Ovary (tissue), 9 donors: ENCODE results near the gene KISS1. TPM values are rescaled to one million over a fixed set of nuclear protein-coding genes. Genes with fewer than 3 reads are reported as not detected.

Experiments
- DNase-seq, 5 donors: peaks; one replicate each; pipeline ENCODE4 v3.0.0-alpha.2; 2019 to 2020
- H3K27ac ChIP-seq, 2 donors: fragments of 200-600 bp; one replicate each; pipeline versions ENCODE4 v1.5.1 to v1.8.0; 2019 to 2022
- H3K27me3 ChIP-seq: fragments of 200-600 bp; one replicate; pipeline ENCODE4 v1.8.0; 2022
- H3K36me3 ChIP-seq: fragments of 200-600 bp; sonication (generic); one replicate; pipeline ENCODE4 v1.5.1; 2019
- H3K4me1 ChIP-seq: one replicate; pipeline ENCODE4 v1.8.1; 2013; ENCODE audit warnings: mild to moderate bottlenecking, moderate library complexity; ENCODE audit not compliant: insufficient read depth
- H3K4me3 ChIP-seq: fragments of 200-600 bp; sonication (generic); one replicate; pipeline ENCODE4 v1.5.1; 2017
- H3K9me3 ChIP-seq, 2 donors: fragments of 200-600 bp in 1 of 2; sonication (generic) in 1 of 2; one replicate each; pipeline versions ENCODE4 v1.5.1 to v1.8.1; 2013 to 2019; ENCODE audit warnings: mild to moderate bottlenecking in 1 of 2, moderate library complexity in 1 of 2
- CTCF ChIP-seq, 3 donors: fragments of 450-650 bp in 2 of 3; fragments of 200-600 bp in 1 of 3; IDR thresholded peaks; one replicate each; pipeline versions ENCODE4 v1.5.1 to v1.8.0; 2016 to 2022; ENCODE audit warnings: antibody characterized with exemption in 3 of 3, mild to moderate bottlenecking in 1 of 3
- EP300 ChIP-seq: sonication (generic); formaldehyde crosslinking; IDR thresholded peaks from one replicate; pipeline ENCODE4 v1.6.1; 2017; ENCODE audit warnings: antibody characterized with exemption
- POLR2A ChIP-seq: fragments of 450-650 bp; IDR thresholded peaks from one replicate; pipeline ENCODE4 v1.6.1; 2017; ENCODE audit warnings: antibody characterized with exemption, mild to moderate bottlenecking, moderate library complexity
- WGBS, 3 donors: extraction: QIAGEN DNeasy Blood & Tissue Kit in 1 of 3; methylation state at CpG; one replicate each; pipeline versions ENCODE4 v1.1.5 to v1.1.7; 2013 to 2017; 5-methylcytosine and 5-hydroxymethylcytosine counted together
- intact Hi-C, 4 donors: fragments of 100-400 bp; cut with DNase I; formaldehyde crosslinking; loops; one replicate each; pipeline versions ENCODE4 v1.11.0 to v1.15.1; 2022 to 2023
- polyA plus RNA-seq, 2 donors: library from polyadenylated mRNA; stranded (reverse); fragments of 200-250 nt in 1 of 2; fragments of 350-450 nt in 1 of 2; fragmentation: Illumina TruSeq in 1 of 2; extraction: RNeasy Lipid Tissue Mini Kit (QIAGEN cat#74804) in 1 of 2; gene quantifications; one replicate each; pipeline ENCODE4 v1.2.3, GENCODE V29; 2013 to 2014
- total RNA-seq, 7 donors: library from RNA; depleted of rRNA in 2 of 7; stranded (reverse); fragments of >200 nt in 2 of 7; fragmentation: NEBNext Ultra II Directional in 3 of 7; extraction: Animal tissue kit (Norgen Biotek cat#: 25700) in 3 of 7; gene quantifications; one replicate each; pipeline versions ENCODE4 v1.1.0 to v1.2.4, GENCODE V29; 2016 to 2023
- donor health status: DM: no; HTN: no; CAD: no; lungs with moderate emphysema.
- donor health status: DM: no; HTN: no; CAD: no.
- donor health status: Bipolar disorder and iron deficiency.
- donor health status: DM: yes; HTN: yes; CAD: no.
- donor health status: DM: no; HTN: no; CAD: no.
- donor health status: DM: yes; HTN: yes; CAD: no.

Gene KISS1
- total and polyA plus RNA-seq, 9 donors: 0.35 TPM; not detected in 8

- H3K4me1 ChIP-seq: no peaks in the 10 kb centered on the region
- H3K27me3 ChIP-seq: no peaks in the 10 kb centered on the region
- no peak for DNase-seq
- intact Hi-C loops: no loop called here
- H3K9me3 ChIP-seq: no peaks in the 10 kb centered on the region
- no peak overlapping the region for H3K27ac ChIP-seq
- no peaks in the 10 kb centered on the region for H3K36me3 ChIP-seq
- no peak overlapping the region for H3K4me3 ChIP-seq
- WGBS, 3 donors: 66 to 77% (median 67%) methylated on average over 3 of the region's 3 CpGs
- TF ChIP-seq POLR2A (no peak), CTCF (IDR thresholded peaks at IDR 0.05) (no peak), EP300 (no peak)
Measured at GRCh38 chr1:204174958-204175357, 21.3 kb downstream of the KISS1 start.

DNA sequence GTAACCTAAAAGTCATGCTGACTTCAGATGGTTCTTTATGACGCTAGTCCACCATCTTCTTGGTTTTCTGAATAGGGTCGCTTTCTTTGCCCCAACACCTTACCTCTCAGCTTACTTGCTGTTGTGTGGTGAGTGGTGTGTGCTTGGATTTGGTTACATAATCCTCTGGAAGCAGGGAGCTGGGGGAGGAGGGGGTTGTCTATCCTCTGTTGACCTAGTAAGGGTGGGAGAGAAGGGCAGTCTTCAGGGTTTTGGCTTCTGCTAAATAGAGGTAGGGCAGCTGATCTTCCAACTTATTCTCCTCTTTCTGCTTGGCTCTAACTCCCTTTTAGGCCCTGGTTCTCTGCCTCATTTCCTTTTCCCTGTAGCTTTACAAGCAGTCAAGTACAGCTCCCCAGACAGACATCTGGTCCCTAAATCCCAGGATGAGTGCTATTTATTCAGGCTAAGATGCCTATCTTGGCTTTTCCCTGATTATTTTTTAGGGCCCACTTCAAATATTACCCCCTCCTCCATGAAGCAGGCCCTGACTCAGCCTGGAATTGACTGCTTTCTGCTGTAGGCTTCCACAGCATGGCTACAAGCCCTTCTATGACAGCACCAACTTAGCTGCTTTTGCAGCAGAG lies 23.8 kb downstream of the KISS1 start:
- no peaks in the 10 kb centered on the region for H3K36me3 ChIP-seq
- TF ChIP-seq POLR2A: no peak
- no peak for TF ChIP-seq CTCF (IDR thresholded peaks at IDR 0.05)
- no peak overlapping the region for H3K27ac ChIP-seq
- no peak for DNase-seq
- H3K4me3 ChIP-seq: no peak overlapping the region
- H3K27me3 ChIP-seq: no peaks in the 10 kb centered on the region
- H3K9me3 ChIP-seq: no peaks in the 10 kb centered on the region
- no peaks in the 10 kb centered on the region for H3K4me1 ChIP-seq
- 88 to 95% (median 93%) methylated on average over 2 of the region's 2 CpGs for WGBS, 3 donors
- intact Hi-C loops: no loop called here

DNA sequence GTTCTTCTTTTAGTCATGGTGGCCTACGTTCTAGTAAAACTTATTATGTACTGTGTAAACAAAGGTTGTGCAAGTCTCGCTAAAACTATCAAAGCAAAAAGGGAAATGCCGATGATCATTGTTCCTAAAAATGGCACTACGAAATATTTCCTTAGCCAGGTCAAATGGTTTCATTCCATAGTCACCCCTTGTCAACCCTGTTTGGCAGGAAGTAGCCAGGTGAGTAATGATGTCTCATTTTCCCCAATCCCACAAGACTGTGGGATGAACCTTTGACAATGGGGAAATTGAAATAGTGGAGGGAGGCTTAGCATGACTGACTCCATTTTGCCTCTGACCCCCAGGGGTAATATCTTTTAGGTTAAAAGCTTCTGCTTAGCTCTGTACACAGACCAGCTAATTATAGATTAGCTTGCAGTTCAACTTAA lies 24.5 kb downstream of the KISS1 start:
- TF ChIP-seq EP300 (no peak), POLR2A (no peak), CTCF (IDR thresholded peaks at IDR 0.05) (no peak)
- intact Hi-C loops: no loop called here
- 69 to 76% (median 75%) methylated on average over 4 of the region's 4 CpGs for WGBS, 3 donors
- no peak overlapping the region for H3K27ac ChIP-seq
- no peak for DNase-seq
- no peaks in the 10 kb centered on the region for H3K27me3 ChIP-seq
- no peaks in the 10 kb centered on the region for H3K4me1 ChIP-seq
- H3K4me3 ChIP-seq: no peak overlapping the region
- no peaks in the 10 kb centered on the region for H3K36me3 ChIP-seq
- no peaks in the 10 kb centered on the region for H3K9me3 ChIP-seq

DNA sequence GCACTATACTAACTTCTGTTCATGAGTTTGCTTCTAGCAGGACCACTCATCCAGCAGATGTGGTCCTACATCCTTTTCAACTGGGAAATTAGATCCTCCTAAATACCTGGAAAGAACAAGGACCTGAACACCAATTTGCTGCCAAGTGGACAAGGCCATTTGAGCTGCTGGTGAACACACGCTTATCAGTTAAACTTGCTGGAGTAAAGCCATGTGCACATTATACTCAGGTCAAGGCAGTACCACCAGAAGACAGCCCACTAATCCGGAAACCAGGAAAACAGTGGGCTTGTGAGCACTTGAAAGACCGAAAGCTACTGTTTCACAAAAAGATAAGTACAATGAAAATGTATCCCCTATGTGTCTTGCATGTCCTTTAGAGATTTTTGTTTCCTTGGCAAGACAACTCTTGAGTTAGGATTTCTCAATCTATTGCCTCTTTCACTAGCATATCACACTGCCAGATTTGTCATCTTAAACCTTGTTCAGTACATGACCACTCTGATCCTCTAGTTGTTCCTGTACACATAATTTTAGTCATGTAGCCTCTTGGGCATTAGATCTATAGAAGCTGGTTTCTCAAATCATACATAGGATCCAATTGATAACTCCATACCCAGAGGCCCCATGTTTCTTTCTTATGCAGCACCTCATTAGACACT lies 25.7 kb downstream of the KISS1 start:
- intact Hi-C loops: no loop called here
- Histone ChIP-seq H3K4me3 (no peak overlapping the region), H3K36me3 (no peaks in the 10 kb centered on the region), H3K27me3 (no peaks in the 10 kb centered on the region), H3K27ac (no peak overlapping the region), H3K9me3 (no peaks in the 10 kb centered on the region), H3K4me1 (no peaks in the 10 kb centered on the region)
- DNase-seq: no peak
- TF ChIP-seq CTCF (IDR thresholded peaks at IDR 0.05) (no peak), EP300 (no peak), POLR2A (no peak)
- 45 to 62% (median 49%) methylated on average over 3 of the region's 3 CpGs for WGBS, 3 donors
